PFSK-1 (cell line): ENCODE results near the gene RAD51B.

Experiments
- FOXP2 ChIP-seq: optimal IDR thresholded peaks from 2 replicates; pipeline ENCODE3; 2011; ENCODE audit warnings: borderline replicate concordance, control low read depth, inconsistent platforms; ENCODE audit not compliant: insufficient read depth; ENCODE audit errors: extremely low read length, extremely low read depth
- POLR2AphosphoS5 ChIP-seq: IDR thresholded peaks from 2 replicates; pipeline ENCODE4 v1.6.1; 2012; ENCODE audit warnings: low read depth, mild to moderate bottlenecking, control low read depth, low read length, moderate library complexity
- REST ChIP-seq, 2 experiments: IDR thresholded peaks; 2 replicates each; pipeline versions ENCODE4 v1.6.1 to v1.8.0; 2011 to 2012; ENCODE audit warnings: low read depth in 2 of 2, low read length in 2 of 2, control low read depth in 1 of 2, inconsistent platforms in 1 of 2, mild to moderate bottlenecking in 1 of 2, moderate library complexity in 1 of 2; ENCODE audit not compliant: insufficient read depth in 1 of 2
- SIN3A ChIP-seq: IDR thresholded peaks from 2 replicates; pipeline ENCODE4 v1.6.1; 2012; ENCODE audit warnings: mild to moderate bottlenecking, low read length, moderate library complexity, borderline replicate concordance; ENCODE audit not compliant: insufficient read depth
- TAF1 ChIP-seq: IDR thresholded peaks from 2 replicates; pipeline ENCODE4 v1.6.1; 2012; ENCODE audit warnings: low read length, control low read depth, borderline replicate concordance; ENCODE audit not compliant: insufficient read depth

GRCh38 chr14:67957946-67958345 lies 138.4 kb downstream of the RAD51B start:
- no peak for TF ChIP-seq REST (IDR thresholded peaks at IDR 0.05; ENCODE audit: insufficient read depth in 1 of 2, low read depth in 2 of 2, low read length in 2 of 2)
- no peak for TF ChIP-seq POLR2AphosphoS5
- no peak for TF ChIP-seq FOXP2
- no peak for TF ChIP-seq TAF1
- TF ChIP-seq SIN3A = no peak
